DOHH2 (cell line): ENCODE data around the gene PARPBP.

Experiments
- EZH2phosphoT487 ChIP-seq: fragments of 200-600 bp; sonication (generic); IDR thresholded peaks from 2 replicates; pipeline ENCODE4 v1.6.1; 2017; ENCODE audit warnings: borderline replicate concordance, mild to moderate bottlenecking, antibody characterized with exemption, low read length, moderate library complexity, mixed read lengths
- TF ChIP-seq, protein P1 (sequence below): fragments of 200-600 bp; sonication (generic); IDR thresholded peaks from one replicate; pipeline ENCODE4 v1.5.1; 2014; ENCODE audit warnings: antibody characterized with exemption, mild to moderate bottlenecking, low read depth, low read length; ENCODE audit not compliant: poor library complexity, severe bottlenecking

DNA sequence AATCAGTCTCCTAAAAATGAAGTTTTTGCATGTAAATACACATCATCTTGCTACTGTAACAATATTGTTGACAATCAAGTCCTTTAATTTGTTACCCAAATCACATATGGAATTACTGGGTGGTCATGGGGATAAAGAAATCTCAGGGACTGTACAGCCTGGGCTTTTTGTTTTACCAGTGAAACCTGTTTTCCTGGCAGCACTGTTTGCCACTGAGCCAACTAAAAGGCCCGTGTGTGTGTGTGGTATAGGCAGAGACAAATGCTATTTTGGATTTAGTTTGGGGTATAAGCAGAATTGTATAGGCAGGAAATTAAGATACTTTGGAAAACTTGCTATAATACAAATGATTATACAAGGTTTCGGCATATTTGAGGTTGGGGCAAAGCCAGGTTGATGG lies 5.8 kb upstream of the PARPBP start:
- TF ChIP-seq, protein P1, sequence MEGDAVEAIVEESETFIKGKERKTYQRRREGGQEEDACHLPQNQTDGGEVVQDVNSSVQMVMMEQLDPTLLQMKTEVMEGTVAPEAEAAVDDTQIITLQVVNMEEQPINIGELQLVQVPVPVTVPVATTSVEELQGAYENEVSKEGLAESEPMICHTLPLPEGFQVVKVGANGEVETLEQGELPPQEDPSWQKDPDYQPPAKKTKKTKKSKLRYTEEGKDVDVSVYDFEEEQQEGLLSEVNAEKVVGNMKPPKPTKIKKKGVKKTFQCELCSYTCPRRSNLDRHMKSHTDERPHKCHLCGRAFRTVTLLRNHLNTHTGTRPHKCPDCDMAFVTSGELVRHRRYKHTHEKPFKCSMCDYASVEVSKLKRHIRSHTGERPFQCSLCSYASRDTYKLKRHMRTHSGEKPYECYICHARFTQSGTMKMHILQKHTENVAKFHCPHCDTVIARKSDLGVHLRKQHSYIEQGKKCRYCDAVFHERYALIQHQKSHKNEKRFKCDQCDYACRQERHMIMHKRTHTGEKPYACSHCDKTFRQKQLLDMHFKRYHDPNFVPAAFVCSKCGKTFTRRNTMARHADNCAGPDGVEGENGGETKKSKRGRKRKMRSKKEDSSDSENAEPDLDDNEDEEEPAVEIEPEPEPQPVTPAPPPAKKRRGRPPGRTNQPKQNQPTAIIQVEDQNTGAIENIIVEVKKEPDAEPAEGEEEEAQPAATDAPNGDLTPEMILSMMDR = no peak
- no peak for TF ChIP-seq EZH2phosphoT487
